H1 (cell line): ENCODE data around the gene STAT3. TPM values are rescaled to one million over a fixed set of nuclear protein-coding genes. Genes with fewer than 3 reads are reported as not detected.

Experiments used
- CTCF ChIA-PET: fragments of 300-600 bp; sonication (Branson Sonifier 250); formaldehyde crosslinking; loops from one replicate; lab custom pipeline; 2021; ENCODE audit not compliant: partially characterized antibody; lab: Charles Lee
- POLR2A ChIA-PET: fragments of 300-600 bp; sonication (Branson Sonifier 250); formaldehyde crosslinking; loops from one replicate; lab custom pipeline; 2021; ENCODE audit warnings: inconsistent platforms; ENCODE audit not compliant: partially characterized antibody; lab: Charles Lee
- DNase-seq, 2 experiments: peaks; one replicate each; pipeline versions ENCODE4 v3.0.0 to v3.0.0-alpha.2; 2010 to 2022; ENCODE audit warnings: low spot score in 2 of 2, low read depth in 1 of 2, mixed read lengths in 1 of 2
- FAIRE-seq: peaks from 2 replicates; lab custom pipeline; 2011; peaks lifted over from hg19 to GRCh38; lab: Jason Lieb, UNC
- H2AFZ ChIP-seq: 2 replicates; pipeline ENCODE4 v1.8.1; 2012; ENCODE audit warnings: low read length, inconsistent platforms
- H2AK5ac ChIP-seq: 2 replicates; pipeline ENCODE4 v1.6.1; 2013; ENCODE audit warnings: low read depth, low read length
- H2BK120ac ChIP-seq: replicated peaks from 2 replicates; pipeline ENCODE3; 2013; ENCODE audit warnings: low read depth, low read length, inconsistent platforms
- H2BK12ac ChIP-seq: 2 replicates; pipeline ENCODE4 v1.6.1; 2013; ENCODE audit warnings: low read depth, low read length
- H2BK15ac ChIP-seq: 2 replicates; pipeline ENCODE4 v1.6.1; 2013; ENCODE audit warnings: low read length
- H2BK20ac ChIP-seq: 2 replicates; pipeline ENCODE4 v1.6.1; 2013; ENCODE audit warnings: low read length
- H2BK5ac ChIP-seq: 2 replicates; pipeline ENCODE4 v1.6.1; 2013; ENCODE audit warnings: low read depth, low read length
- H3K14ac ChIP-seq: 2 replicates; pipeline ENCODE4 v1.6.1; 2013; ENCODE audit warnings: inconsistent platforms; ENCODE audit not compliant: insufficient read length
- H3K18ac ChIP-seq: 2 replicates; pipeline ENCODE4 v1.6.1; 2013; ENCODE audit warnings: low read length; ENCODE audit errors: extremely low read depth
- H3K23ac ChIP-seq: 2 replicates; pipeline ENCODE4 v1.6.1; 2013; ENCODE audit warnings: inconsistent platforms; ENCODE audit not compliant: insufficient read length
- H3K23me2 ChIP-seq: 2 replicates; pipeline ENCODE4 v1.6.1; 2013; ENCODE audit warnings: low read depth, low read length
- H3K27ac ChIP-seq: 2 replicates; pipeline ENCODE4 v1.6.1; 2011; ENCODE audit warnings: low read depth, low read length, inconsistent platforms
- H3K27me3 ChIP-seq, 4 experiments: replicated peaks in 1 of 4; 1 replicate in 1 of 4; 2 replicates in 3 of 4; pipeline versions ENCODE4 v1.6.1 to v1.8.1; 2011 to 2013; ENCODE audit warnings: low read length in 3 of 4, mild to moderate bottlenecking in 3 of 4, inconsistent platforms in 2 of 4, mixed read lengths in 2 of 4, moderate library complexity in 1 of 4; ENCODE audit not compliant: control insufficient read depth in 3 of 4, insufficient read depth in 3 of 4; ENCODE audit errors: extremely low read depth in 1 of 4
- H3K36me3 ChIP-seq, 4 experiments: 2 replicates each; pipeline versions ENCODE4 v1.6.1 to v1.8.1; 2011 to 2013; ENCODE audit warnings: mild to moderate bottlenecking in 4 of 4, low read length in 3 of 4, moderate library complexity in 2 of 4, control low read depth in 1 of 4, inconsistent platforms in 1 of 4; ENCODE audit not compliant: insufficient read depth in 4 of 4, control insufficient read depth in 2 of 4
- H3K4ac ChIP-seq: replicated peaks from 2 replicates; pipeline ENCODE3; 2013; ENCODE audit warnings: low read length, low read depth, mixed read lengths, inconsistent platforms; ENCODE audit not compliant: insufficient read length
- H3K4me1 ChIP-seq, 4 experiments: replicated peaks in 1 of 4; 1 replicate in 1 of 4; 2 replicates in 3 of 4; pipeline versions ENCODE4 v1.6.1 to v1.8.1; 2011 to 2013; ENCODE audit warnings: low read length in 3 of 4, inconsistent platforms in 2 of 4, mixed read lengths in 1 of 4; ENCODE audit not compliant: insufficient read depth in 4 of 4, control insufficient read depth in 3 of 4
- H3K4me2 ChIP-seq, 2 experiments: 2 replicates each; pipeline versions ENCODE4 v1.6.1 to v1.8.1; 2011 to 2013; ENCODE audit warnings: low read depth in 2 of 2, low read length in 2 of 2, control low read depth in 1 of 2, inconsistent platforms in 1 of 2, mild to moderate bottlenecking in 1 of 2; ENCODE audit not compliant: insufficient read depth in 1 of 2
- H3K4me3 ChIP-seq, 4 experiments: fragments of 200-600, 300-600 bp in 1 of 4; sonication (generic), shearing (Covaris generic), sonication (Bioruptor Twin) in 1 of 4; 2 replicates each; pipeline versions ENCODE4 v1.5.1 to v1.8.1; 2011 to 2016; ENCODE audit warnings: low read length in 4 of 4, low read depth in 3 of 4, control low read depth in 2 of 4, inconsistent platforms in 2 of 4, mild to moderate bottlenecking in 2 of 4, mixed read lengths in 1 of 4, moderate library complexity in 1 of 4; ENCODE audit not compliant: insufficient read depth in 2 of 4; ENCODE audit errors: extremely low read depth in 1 of 4
- H3K56ac ChIP-seq: replicated peaks from 2 replicates; pipeline ENCODE3; 2013; ENCODE audit warnings: low read depth, mild to moderate bottlenecking, mixed read lengths, low read length, inconsistent platforms; ENCODE audit not compliant: insufficient read length
- H3K79me1 ChIP-seq: 2 replicates; pipeline ENCODE4 v1.6.1; 2013; ENCODE audit warnings: low read depth, low read length, control low read depth
- H3K79me2 ChIP-seq, 2 experiments: 2 replicates each; pipeline versions ENCODE4 v1.6.1 to v1.8.1; 2012 to 2013; ENCODE audit warnings: low read length in 2 of 2, mild to moderate bottlenecking in 2 of 2, inconsistent platforms in 1 of 2; ENCODE audit not compliant: insufficient read depth in 2 of 2, control insufficient read depth in 1 of 2
- H3K9ac ChIP-seq, 4 experiments: replicated peaks in 1 of 4; 1 replicate in 1 of 4; 2 replicates in 3 of 4; pipeline versions ENCODE4 v1.6.1 to v1.8.1; 2011 to 2013; ENCODE audit warnings: low read depth in 3 of 4, low read length in 3 of 4, control low read depth in 2 of 4, mild to moderate bottlenecking in 2 of 4, moderate library complexity in 2 of 4, inconsistent platforms in 1 of 4; ENCODE audit errors: extremely low read depth in 1 of 4
- H3K9me3 ChIP-seq, 2 experiments: 2 replicates each; pipeline versions ENCODE4 v1.6.1 to v1.8.1; 2012 to 2013; ENCODE audit warnings: mild to moderate bottlenecking in 2 of 2, moderate library complexity in 2 of 2, control low read depth in 1 of 2, inconsistent platforms in 1 of 2, low read depth in 1 of 2, low read length in 1 of 2, mixed read lengths in 1 of 2; ENCODE audit not compliant: insufficient read depth in 2 of 2
- H4K20me1 ChIP-seq, 2 experiments: replicated peaks in 1 of 2; 2 replicates each; pipeline versions ENCODE3 to v1.8.1; 2011 to 2013; ENCODE audit warnings: inconsistent platforms in 2 of 2, low read length in 2 of 2, mild to moderate bottlenecking in 1 of 2; ENCODE audit not compliant: insufficient read depth in 2 of 2, control insufficient read depth in 1 of 2
- H4K5ac ChIP-seq: 2 replicates; pipeline ENCODE4 v1.6.1; 2013; ENCODE audit warnings: low read length, low read depth, mixed read lengths, inconsistent platforms; ENCODE audit not compliant: insufficient read length
- H4K8ac ChIP-seq: 2 replicates; pipeline ENCODE4 v1.8.0; 2013; ENCODE audit warnings: mild to moderate bottlenecking, moderate library complexity, low read length, inconsistent platforms; ENCODE audit not compliant: insufficient read depth; ENCODE audit errors: extremely low read depth
- H4K91ac ChIP-seq: replicated peaks from 2 replicates; pipeline ENCODE3; 2013; ENCODE audit warnings: low read length, mixed read lengths, inconsistent platforms; ENCODE audit not compliant: insufficient read length
- CHD1 ChIP-seq: IDR thresholded peaks from 2 replicates; pipeline ENCODE4 v1.6.1; 2012; ENCODE audit warnings: low read depth, low read length, improper control_type of control experiment
- EZH2 ChIP-seq: fragments of 200-600 bp; sonication (generic); IDR thresholded peaks from 2 replicates; pipeline ENCODE4 v1.7.1; 2012; ENCODE audit warnings: low read depth, mild to moderate bottlenecking, moderate library complexity, low read length, inconsistent platforms; ENCODE audit not compliant: severe bottlenecking
- RXRA ChIP-seq: IDR thresholded peaks from 2 replicates; pipeline ENCODE4 v1.6.1; 2011; ENCODE audit warnings: low read depth, mild to moderate bottlenecking, low read length, moderate library complexity; ENCODE audit not compliant: insufficient read depth
- WGBS, 2 experiments: shearing (Covaris generic) in 1 of 2; methylation state at CpG; one replicate each; pipeline versions ENCODE4 v1.1.6 to v1.1.7; 2013 to 2015; ENCODE audit warnings: low lambda C conversion rate in 2 of 2, mixed read lengths in 2 of 2, inconsistent platforms in 1 of 2, low coverage in 1 of 2, missing lambda C conversion rate in 1 of 2; ENCODE audit not compliant: insufficient replicate concordance in 2 of 2, insufficient coverage in 1 of 2, insufficient read length in 1 of 2; ENCODE audit errors: extremely low coverage in 1 of 2, missing lambda C conversion rate in 1 of 2; 5-methylcytosine and 5-hydroxymethylcytosine counted together
- polyA plus RNA-seq, 7 experiments: library from polyadenylated mRNA; depleted of rRNA in 3 of 7; stranded (reverse) in 5 of 7; unstranded in 2 of 7; fragments of >200 nt in 5 of 7; fragments of 200-250 nt in 2 of 7; gene quantifications; 1 replicate in 5 of 7; 2 replicates in 1 of 7; 4 replicates in 1 of 7; pipeline versions ENCODE4 v1.2.1 to v1.2.3, GENCODE V29; 2011 to 2013; ENCODE audit warnings: missing spikeins in 2 of 7, mixed read lengths in 2 of 7
- total RNA-seq: library from RNA; stranded (reverse); fragmentation: NEBNext Ultra II Directional; extraction: Animal tissue kit (Norgen Biotek cat#: 25700); gene quantifications from 2 replicates; pipeline ENCODE4 v1.2.1, GENCODE V29; 2021

STAT3 gene
- total and polyA plus RNA-seq, 2 of the 8 experiments (the other 6 are each of a cell fraction or from before 2014, with no cell fraction given): 38.4 to 94.1 TPM

DNA sequence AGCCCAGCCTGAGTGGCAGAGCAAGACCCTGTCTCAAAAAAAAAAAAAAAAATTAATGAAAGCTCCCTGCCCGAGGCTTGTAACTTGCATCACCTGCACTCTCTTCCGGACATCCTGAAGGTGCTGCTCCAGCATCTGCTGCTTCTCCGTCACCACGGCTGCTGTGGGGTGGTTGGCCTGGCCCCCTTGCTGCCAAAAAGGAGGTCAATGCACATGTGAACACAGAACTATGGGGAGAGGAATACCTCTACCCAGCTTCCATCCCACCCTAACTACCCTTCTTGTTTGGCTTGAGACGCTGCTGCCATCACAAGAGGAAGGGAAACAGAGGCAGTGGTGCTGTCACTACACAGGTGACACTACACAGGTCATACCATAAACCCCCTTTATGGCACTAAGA is 49.0 kb downstream of the STAT3 start:
- Histone ChIP-seq H2BK12ac (no peak overlapping the region), H2AFZ (no peak overlapping the region), H3K18ac (no peak overlapping the region), H4K91ac (no peak overlapping the region), H3K79me1 (no peaks in the 10 kb centered on the region), H2AK5ac (no peak overlapping the region), H3K4ac (no peak overlapping the region), H2BK15ac (no peak overlapping the region), H3K9ac (no peak overlapping the region), H2BK5ac (no peak overlapping the region; the same call in 1 of the 2 replicates), H4K20me1 (peaks cover 2% of the 10 kb centered on the region in 2 experiments), H3K27me3 (no peaks in the 10 kb centered on the region), H4K8ac (no peak overlapping the region), H3K27ac (no peak overlapping the region), H3K36me3 (peaks cover 19 to 75% (median 46%) of the 10 kb centered on the region in 4 experiments), H3K4me1 (no peaks in the 10 kb centered on the region), H3K14ac (no peak overlapping the region), H2BK20ac (no peak overlapping the region), H3K4me3 (no peak overlapping the region), H3K23ac (no peak overlapping the region), H3K4me2 (no peak overlapping the region), H3K79me2 (no peaks in the 10 kb centered on the region), H3K56ac (no peak overlapping the region), H3K23me2 (no peaks in the 10 kb centered on the region), H2BK120ac (no peak overlapping the region), H4K5ac (no peak overlapping the region), H3K9me3 (no peaks in the 10 kb centered on the region)
- 93% methylated on average over 5 of the region's 5 CpGs; no CpG with 5 or more reads in 1 of the 2 experiments for WGBS, 2 experiments
- no peak for DNase-seq
- CTCF ChIA-PET: interaction anchor here (0.6 to 1.3 kb wide), 3 partner anchors 8 to 205 kb away, joined by 3 to 4 read pairs (median 3); no protein-coding TSS in a partner anchor
- TF ChIP-seq RXRA: no peak
- no peak for TF ChIP-seq EZH2
- TF ChIP-seq CHD1: no peak
- no peak for FAIRE-seq
- POLR2A ChIA-PET: interaction anchor here (1.2 kb wide), 1 partner anchor 45 kb away, joined by 3 read pairs; no protein-coding TSS in a partner anchor
